ENCODE measurements around the gene ATP1A3. TPM values are rescaled to one million over a fixed set of nuclear protein-coding genes. Genes with fewer than 3 reads are reported as not detected.

Gene ATP1A3
- total and polyA plus RNA-seq, 4 donors: 0.09 to 0.40 (median 0.13) TPM

- peaks cover 0 to 6% (median 2%) of the 10 kb centered on the region in 5 donors for H3K4me1 ChIP-seq (ENCODE audit: control insufficient read depth in 5 of 5, insufficient read depth in 5 of 5, low read length in 5 of 5)
- no peak for ATAC-seq (ENCODE audit: insufficient read depth, low FRiP score)
- no peak for TF ChIP-seq CTCF (IDR thresholded peaks at IDR 0.05; ENCODE audit: control extremely low read depth, extremely low read depth)
- no peaks in the 10 kb centered on the region for H3K36me3 ChIP-seq (ENCODE audit: control insufficient read depth in 4 of 4, insufficient read depth in 4 of 4, low read length in 4 of 4)
- H3K4me3 ChIP-seq: no peak within 1 kb of the TSS
- WGBS, 2 donors: 0 to 1% methylated on average over 24 to 49 of the region's 49 CpGs
- peak in 1 of 3 donors; percentile 32 for DNase-seq
- peaks cover 0 to 90% (median 78%) of the 10 kb centered on the region in 3 donors for H3K27me3 ChIP-seq (ENCODE audit: control insufficient read depth in 3 of 3, insufficient read depth in 3 of 3, low read length in 2 of 3)
- no peak within 1 kb of the TSS for H3K27ac ChIP-seq (ENCODE audit: low read depth in 1 of 2, low read length in 1 of 2)
- peaks cover 0 to 5% (median 0%) of the 10 kb centered on the region in 4 donors for H3K9me3 ChIP-seq (ENCODE audit: control insufficient read depth in 4 of 4, insufficient read depth in 3 of 4, low read length in 3 of 4)
- no peak within 1 kb of the TSS for H3K9ac ChIP-seq (ENCODE audit: insufficient read depth in 1 of 2, low read length in 2 of 2)
These were observed 65.8 kb downstream of the ATP1A3 start, which contains the start of gene ERFL for GRCh38 chr19:41928221-41928683. Gene ERFL (minus strand): TSS chr19:41928449. CDS start chr19:41912919, 15,530 bp downstream.

- Histone ChIP-seq H3K27ac (ENCODE audit: low read depth in 1 of 2, low read length in 1 of 2) (no peak overlapping the region), H3K27me3 (ENCODE audit: control insufficient read depth in 3 of 3, insufficient read depth in 3 of 3, low read length in 2 of 3) (peaks cover 4 to 90% (median 79%) of the 10 kb centered on the region in 3 donors), H3K4me3 (no peak overlapping the region), H3K36me3 (ENCODE audit: control insufficient read depth in 4 of 4, insufficient read depth in 4 of 4, low read length in 4 of 4) (no peaks in the 10 kb centered on the region), H3K9ac (ENCODE audit: insufficient read depth in 1 of 2, low read length in 2 of 2) (no peak overlapping the region), H3K4me1 (ENCODE audit: control insufficient read depth in 5 of 5, insufficient read depth in 5 of 5, low read length in 5 of 5) (peaks cover 0 to 2% (median 2%) of the 10 kb centered on the region in 5 donors), H3K9me3 (ENCODE audit: control insufficient read depth in 4 of 4, insufficient read depth in 3 of 4, low read length in 3 of 4) (peaks cover 0 to 7% (median 0%) of the 10 kb centered on the region in 4 donors)
- ATAC-seq (ENCODE audit: insufficient read depth, low FRiP score): no peak
- no peak for DNase-seq
- no peak for TF ChIP-seq CTCF (IDR thresholded peaks at IDR 0.05; ENCODE audit: control extremely low read depth, extremely low read depth)
- 8 to 13% methylated on average over 34 to 43 of the region's 43 CpGs for WGBS, 2 donors
These were observed 66.4 kb downstream of the ATP1A3 start for GRCh38 chr19:41927497-41928192.

GRCh38 chr19:41926763-41927496 is 67.1 kb downstream of the ATP1A3 start:
- no peak for TF ChIP-seq CTCF (IDR thresholded peaks at IDR 0.05; ENCODE audit: control extremely low read depth, extremely low read depth)
- no peak for ATAC-seq (ENCODE audit: insufficient read depth, low FRiP score)
- Histone ChIP-seq H3K36me3 (ENCODE audit: control insufficient read depth in 4 of 4, insufficient read depth in 4 of 4, low read length in 4 of 4) (no peaks in the 10 kb centered on the region), H3K4me3 (no peak overlapping the region), H3K9ac (ENCODE audit: insufficient read depth in 1 of 2, low read length in 2 of 2) (no peak overlapping the region), H3K4me1 (ENCODE audit: control insufficient read depth in 5 of 5, insufficient read depth in 5 of 5, low read length in 5 of 5) (peaks cover 0 to 2% (median 0%) of the 10 kb centered on the region in 5 donors), H3K9me3 (ENCODE audit: control insufficient read depth in 4 of 4, insufficient read depth in 3 of 4, low read length in 3 of 4) (peaks cover 0 to 7% (median 0%) of the 10 kb centered on the region in 4 donors), H3K27me3 (ENCODE audit: control insufficient read depth in 3 of 3, insufficient read depth in 3 of 3, low read length in 2 of 3) (peaks cover 5 to 90% (median 79%) of the 10 kb centered on the region in 3 donors), H3K27ac (ENCODE audit: low read depth in 1 of 2, low read length in 1 of 2) (no peak overlapping the region)
- no peak for DNase-seq
- WGBS, 2 donors: 53 to 64% methylated on average over 16 of the region's 16 CpGs

Measured in lung (tissue), 12 donors.